Measurements from ENCODE around the gene MMP15. TPM values are rescaled to one million over a fixed set of nuclear protein-coding genes. Genes with fewer than 3 reads are reported as not detected.
A peak's percentile ranks its signal among the peaks of the same experiment; 100 is the strongest.

Gene MMP15
- total RNA-seq, 1 experiment from 2014 or later: 55.5 TPM

DNA sequence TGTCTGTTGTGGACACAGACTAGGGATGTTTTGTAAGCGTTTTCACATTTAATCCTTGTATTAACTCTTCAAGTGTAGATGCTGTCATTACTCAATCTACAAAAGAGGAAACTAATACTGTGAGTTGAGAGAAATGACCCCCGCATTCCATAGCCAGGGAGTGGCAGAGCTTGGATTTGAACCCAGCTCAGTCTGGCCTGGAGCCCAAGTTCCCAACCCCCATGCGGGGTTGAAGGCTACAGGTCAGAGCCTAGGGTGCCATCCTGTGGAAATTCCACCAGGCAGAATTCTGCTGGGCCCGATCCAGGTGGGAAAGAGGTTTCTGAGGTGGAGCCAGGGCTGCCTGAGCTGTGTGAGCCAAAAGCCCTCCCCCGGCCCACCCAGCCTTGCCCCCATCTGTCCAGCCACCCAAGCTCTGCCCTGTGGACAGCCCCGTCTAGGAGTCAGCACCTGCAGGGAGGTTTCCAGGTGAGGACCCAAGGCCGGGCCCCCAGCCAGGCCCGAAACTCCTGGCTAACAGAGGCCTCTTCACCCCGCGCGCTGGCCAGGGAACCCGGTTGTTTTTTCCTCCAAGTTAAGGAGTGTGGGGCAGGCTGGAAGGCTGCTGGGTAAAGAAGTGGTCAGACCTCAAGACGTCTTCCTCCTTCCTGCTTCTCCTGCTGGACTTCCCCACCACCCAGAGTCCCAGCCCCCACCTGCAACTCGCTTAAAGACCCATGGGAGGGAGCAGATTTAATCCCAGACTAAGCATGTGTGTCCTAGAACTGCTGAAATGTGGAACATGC lies 5.7 kb downstream of the MMP15 start (continued):
- TF ChIP-seq, protein P1, sequence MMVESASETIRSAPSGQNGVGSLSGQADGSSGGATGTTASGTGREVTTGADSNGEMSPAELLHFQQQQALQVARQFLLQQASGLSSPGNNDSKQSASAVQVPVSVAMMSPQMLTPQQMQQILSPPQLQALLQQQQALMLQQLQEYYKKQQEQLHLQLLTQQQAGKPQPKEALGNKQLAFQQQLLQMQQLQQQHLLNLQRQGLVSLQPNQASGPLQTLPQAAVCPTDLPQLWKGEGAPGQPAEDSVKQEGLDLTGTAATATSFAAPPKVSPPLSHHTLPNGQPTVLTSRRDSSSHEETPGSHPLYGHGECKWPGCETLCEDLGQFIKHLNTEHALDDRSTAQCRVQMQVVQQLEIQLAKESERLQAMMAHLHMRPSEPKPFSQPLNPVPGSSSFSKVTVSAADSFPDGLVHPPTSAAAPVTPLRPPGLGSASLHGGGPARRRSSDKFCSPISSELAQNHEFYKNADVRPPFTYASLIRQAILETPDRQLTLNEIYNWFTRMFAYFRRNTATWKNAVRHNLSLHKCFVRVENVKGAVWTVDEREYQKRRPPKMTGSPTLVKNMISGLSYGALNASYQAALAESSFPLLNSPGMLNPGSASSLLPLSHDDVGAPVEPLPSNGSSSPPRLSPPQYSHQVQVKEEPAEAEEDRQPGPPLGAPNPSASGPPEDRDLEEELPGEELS (CRISPR knock-in tag; IDR thresholded peaks at IDR 0.05): no peak
- TF ChIP-seq, protein P2, sequence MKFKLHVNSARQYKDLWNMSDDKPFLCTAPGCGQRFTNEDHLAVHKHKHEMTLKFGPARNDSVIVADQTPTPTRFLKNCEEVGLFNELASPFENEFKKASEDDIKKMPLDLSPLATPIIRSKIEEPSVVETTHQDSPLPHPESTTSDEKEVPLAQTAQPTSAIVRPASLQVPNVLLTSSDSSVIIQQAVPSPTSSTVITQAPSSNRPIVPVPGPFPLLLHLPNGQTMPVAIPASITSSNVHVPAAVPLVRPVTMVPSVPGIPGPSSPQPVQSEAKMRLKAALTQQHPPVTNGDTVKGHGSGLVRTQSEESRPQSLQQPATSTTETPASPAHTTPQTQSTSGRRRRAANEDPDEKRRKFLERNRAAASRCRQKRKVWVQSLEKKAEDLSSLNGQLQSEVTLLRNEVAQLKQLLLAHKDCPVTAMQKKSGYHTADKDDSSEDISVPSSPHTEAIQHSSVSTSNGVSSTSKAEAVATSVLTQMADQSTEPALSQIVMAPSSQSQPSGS (CRISPR knock-in tag; IDR thresholded peaks at IDR 0.05; ENCODE audit: borderline replicate concordance, low read depth): no peak
- TF ChIP-seq JUN (CRISPR knock-in tag; IDR thresholded peaks at IDR 0.05) (no peak), ZNF317 (CRISPR knock-in tag; IDR thresholded peaks at IDR 0.05; ENCODE audit: borderline replicate concordance, low read depth) (no peak), ZNF416 (CRISPR knock-in tag; IDR thresholded peaks at IDR 0.05) (no peak)

DNA sequence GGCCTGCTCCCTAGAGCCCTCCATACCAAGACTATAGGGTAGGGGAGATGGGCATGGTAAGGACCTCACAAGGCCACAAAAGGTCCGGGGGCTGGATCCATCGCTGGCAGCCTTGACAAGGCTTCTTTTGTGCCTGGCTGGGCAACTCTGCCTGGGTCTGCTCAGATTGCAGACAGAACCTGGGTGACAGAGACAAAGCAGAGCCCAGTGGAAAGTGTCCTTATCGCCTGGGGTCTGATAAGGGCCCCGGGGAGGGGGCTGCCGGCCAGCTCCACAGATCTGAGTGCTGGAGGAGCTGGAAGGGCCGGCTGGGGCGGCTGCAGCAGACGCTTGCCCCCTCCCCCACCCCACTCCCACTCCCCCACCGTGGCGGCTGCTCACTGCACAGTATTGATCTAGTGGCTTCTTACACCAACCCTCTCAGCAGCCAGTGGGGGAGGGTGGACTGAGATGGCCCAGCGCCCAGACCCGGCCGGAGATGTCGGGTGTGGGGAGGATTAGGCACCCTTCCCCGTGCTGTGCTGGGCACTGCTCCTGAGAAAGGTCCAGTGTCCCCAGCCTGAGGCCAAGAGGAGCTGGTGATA lies 7.2 kb downstream of the MMP15 start:
- Mint-ChIP-seq H3K27ac (no peak overlapping the region), H3K4me3 (no peak overlapping the region), H3K36me3 (peaks cover 16% of the 10 kb centered on the region), H3K27me3 (ENCODE audit: low read depth) (no peaks in the 10 kb centered on the region), H3K4me1 (peaks cover 37% of the 10 kb centered on the region), H3K9me3 (no peaks in the 10 kb centered on the region)
- CTCF ChIA-PET: interaction anchor here (0.5 to 2.6 kb wide), 45 partner anchors 8 to 620 kb away, joined by 3 to 55 read pairs (median 5); partner anchors contain the start of genes CFAP20, KATNB1, USB1 and ZNF319
- POLR2A ChIA-PET: interaction anchor here (1.0 to 1.4 kb wide), 2 partner anchors 33 to 96 kb away, joined by 3 to 8 read pairs; partner anchors contain the start of gene CFAP20
- DNase-seq (ENCODE audit: low spot score): no peak
- peak; percentile 2; the same call in 1 of the 2 replicates for ATAC-seq
- TF ChIP-seq, protein P3, sequence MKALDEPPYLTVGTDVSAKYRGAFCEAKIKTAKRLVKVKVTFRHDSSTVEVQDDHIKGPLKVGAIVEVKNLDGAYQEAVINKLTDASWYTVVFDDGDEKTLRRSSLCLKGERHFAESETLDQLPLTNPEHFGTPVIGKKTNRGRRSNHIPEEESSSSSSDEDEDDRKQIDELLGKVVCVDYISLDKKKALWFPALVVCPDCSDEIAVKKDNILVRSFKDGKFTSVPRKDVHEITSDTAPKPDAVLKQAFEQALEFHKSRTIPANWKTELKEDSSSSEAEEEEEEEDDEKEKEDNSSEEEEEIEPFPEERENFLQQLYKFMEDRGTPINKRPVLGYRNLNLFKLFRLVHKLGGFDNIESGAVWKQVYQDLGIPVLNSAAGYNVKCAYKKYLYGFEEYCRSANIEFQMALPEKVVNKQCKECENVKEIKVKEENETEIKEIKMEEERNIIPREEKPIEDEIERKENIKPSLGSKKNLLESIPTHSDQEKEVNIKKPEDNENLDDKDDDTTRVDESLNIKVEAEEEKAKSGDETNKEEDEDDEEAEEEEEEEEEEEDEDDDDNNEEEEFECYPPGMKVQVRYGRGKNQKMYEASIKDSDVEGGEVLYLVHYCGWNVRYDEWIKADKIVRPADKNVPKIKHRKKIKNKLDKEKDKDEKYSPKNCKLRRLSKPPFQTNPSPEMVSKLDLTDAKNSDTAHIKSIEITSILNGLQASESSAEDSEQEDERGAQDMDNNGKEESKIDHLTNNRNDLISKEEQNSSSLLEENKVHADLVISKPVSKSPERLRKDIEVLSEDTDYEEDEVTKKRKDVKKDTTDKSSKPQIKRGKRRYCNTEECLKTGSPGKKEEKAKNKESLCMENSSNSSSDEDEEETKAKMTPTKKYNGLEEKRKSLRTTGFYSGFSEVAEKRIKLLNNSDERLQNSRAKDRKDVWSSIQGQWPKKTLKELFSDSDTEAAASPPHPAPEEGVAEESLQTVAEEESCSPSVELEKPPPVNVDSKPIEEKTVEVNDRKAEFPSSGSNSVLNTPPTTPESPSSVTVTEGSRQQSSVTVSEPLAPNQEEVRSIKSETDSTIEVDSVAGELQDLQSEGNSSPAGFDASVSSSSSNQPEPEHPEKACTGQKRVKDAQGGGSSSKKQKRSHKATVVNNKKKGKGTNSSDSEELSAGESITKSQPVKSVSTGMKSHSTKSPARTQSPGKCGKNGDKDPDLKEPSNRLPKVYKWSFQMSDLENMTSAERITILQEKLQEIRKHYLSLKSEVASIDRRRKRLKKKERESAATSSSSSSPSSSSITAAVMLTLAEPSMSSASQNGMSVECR (CRISPR knock-in tag; IDR thresholded peaks at IDR 0.05; ENCODE audit: borderline replicate concordance): no peak
- TF ChIP-seq, protein P4, sequence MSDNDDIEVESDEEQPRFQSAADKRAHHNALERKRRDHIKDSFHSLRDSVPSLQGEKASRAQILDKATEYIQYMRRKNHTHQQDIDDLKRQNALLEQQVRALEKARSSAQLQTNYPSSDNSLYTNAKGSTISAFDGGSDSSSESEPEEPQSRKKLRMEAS (CRISPR knock-in tag; IDR thresholded peaks at IDR 0.05): no peak
- TF ChIP-seq FOXP1 (CRISPR knock-in tag; IDR thresholded peaks at IDR 0.05; ENCODE audit: borderline replicate concordance) (no peak), MXD4 (CRISPR knock-in tag; IDR thresholded peaks at IDR 0.05; ENCODE audit: borderline replicate concordance) (no peak), ESRRA (CRISPR knock-in tag; IDR thresholded peaks at IDR 0.05; ENCODE audit: borderline replicate concordance) (no peak), ETV6 (CRISPR knock-in tag; IDR thresholded peaks at IDR 0.05) (no peak), FOXK1 (CRISPR knock-in tag; IDR thresholded peaks at IDR 0.05) (no peak)
- TF ChIP-seq, protein P5, sequence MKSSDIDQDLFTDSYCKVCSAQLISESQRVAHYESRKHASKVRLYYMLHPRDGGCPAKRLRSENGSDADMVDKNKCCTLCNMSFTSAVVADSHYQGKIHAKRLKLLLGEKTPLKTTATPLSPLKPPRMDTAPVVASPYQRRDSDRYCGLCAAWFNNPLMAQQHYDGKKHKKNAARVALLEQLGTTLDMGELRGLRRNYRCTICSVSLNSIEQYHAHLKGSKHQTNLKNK (CRISPR knock-in tag; IDR thresholded peaks at IDR 0.05): no peak
- TF ChIP-seq, protein P6, sequence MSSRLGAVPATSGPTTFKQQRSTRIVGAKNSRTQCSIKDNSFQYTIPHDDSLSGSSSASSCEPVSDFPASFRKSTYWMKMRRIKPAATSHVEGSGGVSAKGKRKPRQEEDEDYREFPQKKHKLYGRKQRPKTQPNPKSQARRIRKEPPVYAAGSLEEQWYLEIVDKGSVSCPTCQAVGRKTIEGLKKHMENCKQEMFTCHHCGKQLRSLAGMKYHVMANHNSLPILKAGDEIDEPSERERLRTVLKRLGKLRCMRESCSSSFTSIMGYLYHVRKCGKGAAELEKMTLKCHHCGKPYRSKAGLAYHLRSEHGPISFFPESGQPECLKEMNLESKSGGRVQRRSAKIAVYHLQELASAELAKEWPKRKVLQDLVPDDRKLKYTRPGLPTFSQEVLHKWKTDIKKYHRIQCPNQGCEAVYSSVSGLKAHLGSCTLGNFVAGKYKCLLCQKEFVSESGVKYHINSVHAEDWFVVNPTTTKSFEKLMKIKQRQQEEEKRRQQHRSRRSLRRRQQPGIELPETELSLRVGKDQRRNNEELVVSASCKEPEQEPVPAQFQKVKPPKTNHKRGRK (CRISPR knock-in tag; IDR thresholded peaks at IDR 0.05; ENCODE audit: borderline replicate concordance): no peak
- TF ChIP-seq, protein P7, sequence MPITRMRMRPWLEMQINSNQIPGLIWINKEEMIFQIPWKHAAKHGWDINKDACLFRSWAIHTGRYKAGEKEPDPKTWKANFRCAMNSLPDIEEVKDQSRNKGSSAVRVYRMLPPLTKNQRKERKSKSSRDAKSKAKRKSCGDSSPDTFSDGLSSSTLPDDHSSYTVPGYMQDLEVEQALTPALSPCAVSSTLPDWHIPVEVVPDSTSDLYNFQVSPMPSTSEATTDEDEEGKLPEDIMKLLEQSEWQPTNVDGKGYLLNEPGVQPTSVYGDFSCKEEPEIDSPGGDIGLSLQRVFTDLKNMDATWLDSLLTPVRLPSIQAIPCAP (CRISPR knock-in tag; IDR thresholded peaks at IDR 0.05): no peak
- TF ChIP-seq, protein P8, sequence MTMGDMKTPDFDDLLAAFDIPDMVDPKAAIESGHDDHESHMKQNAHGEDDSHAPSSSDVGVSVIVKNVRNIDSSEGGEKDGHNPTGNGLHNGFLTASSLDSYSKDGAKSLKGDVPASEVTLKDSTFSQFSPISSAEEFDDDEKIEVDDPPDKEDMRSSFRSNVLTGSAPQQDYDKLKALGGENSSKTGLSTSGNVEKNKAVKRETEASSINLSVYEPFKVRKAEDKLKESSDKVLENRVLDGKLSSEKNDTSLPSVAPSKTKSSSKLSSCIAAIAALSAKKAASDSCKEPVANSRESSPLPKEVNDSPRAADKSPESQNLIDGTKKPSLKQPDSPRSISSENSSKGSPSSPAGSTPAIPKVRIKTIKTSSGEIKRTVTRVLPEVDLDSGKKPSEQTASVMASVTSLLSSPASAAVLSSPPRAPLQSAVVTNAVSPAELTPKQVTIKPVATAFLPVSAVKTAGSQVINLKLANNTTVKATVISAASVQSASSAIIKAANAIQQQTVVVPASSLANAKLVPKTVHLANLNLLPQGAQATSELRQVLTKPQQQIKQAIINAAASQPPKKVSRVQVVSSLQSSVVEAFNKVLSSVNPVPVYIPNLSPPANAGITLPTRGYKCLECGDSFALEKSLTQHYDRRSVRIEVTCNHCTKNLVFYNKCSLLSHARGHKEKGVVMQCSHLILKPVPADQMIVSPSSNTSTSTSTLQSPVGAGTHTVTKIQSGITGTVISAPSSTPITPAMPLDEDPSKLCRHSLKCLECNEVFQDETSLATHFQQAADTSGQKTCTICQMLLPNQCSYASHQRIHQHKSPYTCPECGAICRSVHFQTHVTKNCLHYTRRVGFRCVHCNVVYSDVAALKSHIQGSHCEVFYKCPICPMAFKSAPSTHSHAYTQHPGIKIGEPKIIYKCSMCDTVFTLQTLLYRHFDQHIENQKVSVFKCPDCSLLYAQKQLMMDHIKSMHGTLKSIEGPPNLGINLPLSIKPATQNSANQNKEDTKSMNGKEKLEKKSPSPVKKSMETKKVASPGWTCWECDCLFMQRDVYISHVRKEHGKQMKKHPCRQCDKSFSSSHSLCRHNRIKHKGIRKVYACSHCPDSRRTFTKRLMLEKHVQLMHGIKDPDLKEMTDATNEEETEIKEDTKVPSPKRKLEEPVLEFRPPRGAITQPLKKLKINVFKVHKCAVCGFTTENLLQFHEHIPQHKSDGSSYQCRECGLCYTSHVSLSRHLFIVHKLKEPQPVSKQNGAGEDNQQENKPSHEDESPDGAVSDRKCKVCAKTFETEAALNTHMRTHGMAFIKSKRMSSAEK (CRISPR knock-in tag; IDR thresholded peaks at IDR 0.05; ENCODE audit: borderline replicate concordance): no peak
